Stimulated activated memory B cell treated with anti-CD40 and anti-IgM and Interleukin-4, amounts not matched to agents 10 μg/mL and 1 μg/mL and 100 μg/mL, for 72 hours (primary cell): Measurements from ENCODE around the gene SSU72.
A peak's percentile ranks its signal among the peaks of the same experiment; 100 is the strongest.
"Not testable (repeated sequence)": the region's sequence is repeated elsewhere in the genome, so short reads cannot be mapped to it uniquely, and the experiment has no call there.

Source experiments
- ATAC-seq: fragments of 150-1000 bp; cut with Tn5 transposase; 2 replicates; pipeline ENCODE4 v1.10.0; 2021
- H3K27ac Mint-ChIP-seq: one replicate; pipeline ENCODE4 v1.8.0; 2022; ENCODE audit warnings: mild to moderate bottlenecking, mixed read lengths
- H3K27me3 Mint-ChIP-seq: one replicate; pipeline ENCODE4 v1.8.0; 2022; ENCODE audit warnings: mixed read lengths
- H3K36me3 Mint-ChIP-seq: one replicate; pipeline ENCODE4 v1.8.0; 2022; ENCODE audit warnings: mixed read lengths
- H3K4me1 Mint-ChIP-seq: one replicate; pipeline ENCODE4 v1.8.0; 2022; ENCODE audit warnings: mixed read lengths
- H3K4me3 Mint-ChIP-seq: one replicate; pipeline ENCODE4 v1.8.0; 2022; ENCODE audit warnings: mild to moderate bottlenecking, moderate library complexity, mixed read lengths
- H3K9me3 Mint-ChIP-seq: one replicate; pipeline ENCODE4 v1.8.0; 2022; ENCODE audit warnings: mixed read lengths

The SSU72 gene

DNA sequence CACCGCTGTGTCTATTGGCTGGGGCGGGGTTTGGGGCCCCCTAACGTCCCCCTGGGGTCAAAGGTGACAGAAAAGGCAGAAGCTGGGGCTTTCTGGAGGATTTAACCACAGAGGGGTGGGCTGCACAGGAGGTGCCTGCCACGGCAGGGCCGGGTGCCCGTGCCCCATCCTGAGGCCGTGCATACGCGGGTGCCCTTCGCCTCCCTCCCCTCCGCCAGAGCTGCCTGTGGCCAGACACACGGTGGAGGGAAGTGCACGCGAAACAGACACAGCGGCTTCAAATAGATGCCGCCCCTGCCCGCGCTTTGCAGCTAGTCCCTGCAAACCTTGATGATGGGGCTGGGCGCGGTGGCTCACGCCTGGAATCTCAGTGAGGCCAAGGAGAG lies 65.2 kb downstream of the SSU72 start:
- H3K27ac Mint-ChIP-seq, H3K9me3 Mint-ChIP-seq, H3K27me3 Mint-ChIP-seq, H3K4me3 Mint-ChIP-seq, H3K36me3 Mint-ChIP-seq, ATAC-seq: not testable (repeated sequence)
- peaks cover 29% of the 10 kb centered on the region for H3K4me1 Mint-ChIP-seq

DNA sequence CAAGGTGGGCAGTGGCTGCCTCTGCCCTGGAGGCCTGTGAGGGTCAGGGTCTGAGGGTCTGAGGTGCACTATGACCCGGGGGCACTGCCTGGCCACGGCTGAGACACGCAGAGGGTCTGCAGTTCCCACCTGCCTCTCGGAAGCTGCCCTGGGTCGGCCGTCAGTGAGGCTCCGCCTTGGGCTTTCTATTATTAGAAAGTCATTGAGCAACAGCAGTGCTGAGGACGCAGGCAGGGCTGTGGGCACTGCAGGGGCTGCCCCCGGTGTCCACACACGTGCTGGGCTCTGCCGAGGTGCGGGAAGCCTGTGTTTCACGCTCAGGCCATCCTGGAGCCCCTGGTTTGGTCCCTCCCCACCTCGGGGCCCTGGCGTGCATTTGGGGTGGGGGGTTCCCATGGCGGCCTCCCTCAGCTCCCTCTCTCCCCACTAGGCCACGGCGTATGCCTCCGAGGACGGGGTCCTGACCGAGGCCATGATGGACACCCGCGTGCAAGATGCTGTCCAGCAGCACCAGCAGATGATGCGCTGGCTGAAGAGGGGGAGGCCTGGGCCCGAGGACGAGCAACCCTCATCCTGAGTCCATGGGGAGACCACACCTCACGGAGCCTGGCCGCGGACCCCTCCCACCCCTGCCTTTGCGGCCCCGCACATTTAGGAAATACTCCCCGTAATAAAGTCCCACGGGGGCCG lies 65.7 kb downstream of the SSU72 start:
- ATAC-seq, H3K36me3 Mint-ChIP-seq, H3K9me3 Mint-ChIP-seq, H3K27ac Mint-ChIP-seq, H3K27me3 Mint-ChIP-seq, H3K4me3 Mint-ChIP-seq: not testable (repeated sequence)
- peaks cover 28% of the 10 kb centered on the region for H3K4me1 Mint-ChIP-seq

DNA sequence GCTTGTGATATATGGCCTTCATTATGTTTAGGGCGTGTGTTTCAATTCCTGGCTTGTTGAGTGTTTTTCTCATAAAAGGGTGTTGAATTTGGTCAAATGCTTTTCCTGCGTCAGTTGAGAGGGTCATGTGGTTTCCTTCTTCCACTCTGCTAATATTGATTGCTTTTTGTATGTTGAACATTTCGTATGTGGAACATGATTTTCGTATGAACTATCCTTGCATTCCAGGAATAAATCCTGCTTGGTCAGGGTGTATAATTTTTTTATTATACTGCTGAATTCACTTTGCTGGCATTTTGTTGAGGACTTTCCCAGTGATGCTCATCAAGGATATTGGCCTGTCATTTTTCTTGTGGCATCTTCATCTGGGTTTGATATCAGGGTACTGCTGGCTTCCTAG lies 67.4 kb downstream of the SSU72 start:
- ATAC-seq = no peak
- H3K27me3 Mint-ChIP-seq = no peaks in the 10 kb centered on the region
- no peak overlapping the region for H3K4me3 Mint-ChIP-seq
- peaks cover 23% of the 10 kb centered on the region for H3K4me1 Mint-ChIP-seq
- H3K36me3 Mint-ChIP-seq = no peaks in the 10 kb centered on the region
- no peak overlapping the region for H3K27ac Mint-ChIP-seq
- H3K9me3 Mint-ChIP-seq = no peaks in the 10 kb centered on the region

DNA sequence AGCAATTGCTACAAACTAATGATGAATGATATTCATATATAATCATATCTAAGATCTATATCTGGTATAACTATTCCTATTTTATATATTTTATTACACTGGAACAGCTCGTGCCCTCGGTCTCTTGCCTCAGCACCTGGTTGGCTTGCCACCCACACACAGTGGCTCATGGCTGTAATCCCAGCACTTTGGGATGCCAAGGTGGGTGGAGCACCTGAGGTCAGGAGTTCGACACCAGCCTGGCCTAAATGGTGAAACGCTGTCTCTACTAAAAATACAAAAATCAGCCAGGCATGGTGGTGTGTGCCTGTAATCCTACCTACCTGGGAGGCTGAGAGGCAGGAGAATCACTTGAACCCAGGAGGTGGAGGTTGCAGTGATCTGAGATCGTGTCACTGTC lies 68.9 kb downstream of the SSU72 start:
- Mint-ChIP-seq H3K4me1 (peaks cover 17% of the 10 kb centered on the region), H3K4me3 (peak overlapping the region; percentile 79), H3K27ac (peak overlapping the region; percentile 86)
- not testable (repeated sequence) for H3K36me3 Mint-ChIP-seq, H3K9me3 Mint-ChIP-seq, H3K27me3 Mint-ChIP-seq, ATAC-seq

DNA sequence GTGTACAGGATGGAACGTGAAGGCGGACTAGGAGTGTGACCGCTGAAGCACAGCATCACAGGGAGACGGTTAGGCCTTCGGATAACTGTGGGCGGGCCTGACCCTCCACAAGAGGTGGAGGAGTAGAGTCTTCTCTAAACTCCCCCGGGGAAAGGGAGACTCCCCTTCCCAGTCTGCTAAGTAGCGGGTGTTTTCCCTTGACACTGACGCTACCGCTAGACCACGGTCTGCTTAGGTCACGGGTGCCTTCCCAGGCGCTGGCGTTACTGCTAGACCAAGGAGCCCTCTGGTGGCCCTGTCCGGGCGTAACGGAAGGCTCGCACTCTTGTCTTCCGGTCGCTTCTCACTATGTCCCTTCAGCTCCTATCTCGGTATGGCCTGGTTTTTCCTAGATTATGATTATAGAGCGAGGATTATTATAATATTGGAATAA lies 69.3 kb downstream of the SSU72 start:
- not testable (repeated sequence) for H3K9me3 Mint-ChIP-seq, H3K36me3 Mint-ChIP-seq, H3K27me3 Mint-ChIP-seq
- peaks cover 14% of the 10 kb centered on the region for H3K4me1 Mint-ChIP-seq
- peak; percentile 76 for ATAC-seq
- H3K4me3 Mint-ChIP-seq = peak overlapping the region; percentile 79
- peak overlapping the region; percentile 86 for H3K27ac Mint-ChIP-seq

DNA sequence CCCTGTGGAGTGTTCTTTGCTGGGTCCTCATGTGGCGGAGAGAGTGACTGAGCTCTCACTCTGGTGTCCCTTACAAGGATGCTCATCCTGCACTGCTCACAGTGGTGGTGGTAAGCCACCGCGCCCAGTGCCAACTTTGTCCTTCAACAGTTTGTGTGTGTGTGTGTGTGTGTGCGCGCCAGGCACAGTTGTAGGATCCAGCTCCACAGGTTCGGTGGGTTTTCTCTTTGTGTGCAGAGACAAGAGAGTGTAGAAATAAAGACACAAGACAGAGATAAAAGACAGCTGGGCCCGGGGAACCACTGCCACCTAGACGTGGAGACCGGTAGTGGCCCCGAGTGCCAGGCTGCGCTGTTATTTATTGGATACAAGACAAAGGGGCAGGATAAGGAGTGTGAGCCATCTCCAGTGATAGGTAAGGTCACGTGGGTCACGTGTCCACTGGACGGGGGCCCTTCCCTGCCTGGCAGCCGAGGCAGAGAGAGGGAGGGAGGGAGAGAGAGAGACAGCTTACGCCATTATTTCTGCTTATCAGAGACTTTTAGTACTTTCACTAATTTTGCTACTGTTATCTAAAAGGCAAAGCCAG lies 69.8 kb downstream of the SSU72 start:
- Mint-ChIP-seq H3K4me3 (peak overlapping the region; percentile 79), H3K27ac (peak overlapping the region; percentile 86), H3K4me1 (peaks cover 14% of the 10 kb centered on the region)
- not testable (repeated sequence) for H3K27me3 Mint-ChIP-seq, H3K36me3 Mint-ChIP-seq, H3K9me3 Mint-ChIP-seq
- ATAC-seq = peak; percentile 72

DNA sequence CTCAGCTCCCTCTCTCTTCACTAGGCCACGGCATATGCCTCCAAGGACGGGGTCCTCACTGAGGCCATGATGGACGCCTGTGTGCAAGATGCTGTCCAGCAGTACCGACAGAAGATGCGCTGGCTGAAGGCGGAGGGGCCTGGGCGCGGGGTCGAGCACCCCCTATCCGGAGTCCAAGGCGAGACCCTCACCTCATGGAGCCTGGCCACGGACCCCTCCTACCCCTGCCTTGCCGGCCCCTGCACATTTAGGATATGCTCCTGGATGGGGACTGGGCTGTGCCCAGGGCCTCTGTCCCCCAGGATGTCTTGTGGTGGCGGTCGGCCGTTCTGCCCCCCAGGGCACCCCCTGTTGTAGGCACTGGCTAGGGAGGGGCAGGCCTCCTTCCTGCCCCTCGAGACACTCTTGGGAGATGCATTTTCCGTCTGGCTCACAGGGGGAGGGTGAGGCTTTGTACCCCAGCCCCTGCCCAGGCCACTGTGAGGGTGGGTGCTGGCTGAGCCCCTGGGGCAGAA lies 79.1 kb downstream of the SSU72 start:
- not testable (repeated sequence) for H3K27ac Mint-ChIP-seq, H3K4me1 Mint-ChIP-seq, H3K4me3 Mint-ChIP-seq, H3K9me3 Mint-ChIP-seq, H3K27me3 Mint-ChIP-seq
- peak; percentile 17 for ATAC-seq
- H3K36me3 Mint-ChIP-seq = peaks cover 48% of the 10 kb centered on the region

DNA sequence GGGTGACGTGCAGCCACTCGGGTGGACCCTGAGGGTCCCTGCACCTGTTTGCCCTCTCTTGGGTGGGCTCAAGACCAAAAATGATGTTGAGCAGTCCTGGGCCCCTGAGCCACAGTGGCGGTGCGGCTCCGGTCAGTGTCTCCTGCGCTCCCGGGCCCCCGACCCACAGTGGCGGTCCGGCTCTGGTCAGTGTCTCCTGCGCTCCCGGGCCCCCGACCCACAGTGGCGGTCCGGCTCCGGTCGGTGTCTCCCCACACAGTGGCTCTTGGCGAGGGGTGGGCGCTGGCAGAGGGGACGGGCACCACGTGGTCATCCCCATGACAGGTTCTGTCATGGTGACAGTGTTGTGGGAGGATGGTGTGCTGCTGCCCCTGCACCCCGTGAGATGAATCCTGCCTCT lies 80.4 kb downstream of the SSU72 start:
- H3K27ac Mint-ChIP-seq, H3K4me1 Mint-ChIP-seq, H3K4me3 Mint-ChIP-seq, H3K27me3 Mint-ChIP-seq, H3K9me3 Mint-ChIP-seq: not testable (repeated sequence)
- peaks cover 60% of the 10 kb centered on the region for H3K36me3 Mint-ChIP-seq
- peak; percentile 22 for ATAC-seq
